Endothelial cell of umbilical vein (primary cell): Measurements from ENCODE around the gene PAK5. TPM values are rescaled to one million over a fixed set of nuclear protein-coding genes. Genes with fewer than 3 reads are reported as not detected.

ENCODE experiments used
- BruUV-seq: library from RNA; stranded (reverse); fragments of 400-500 nt; replicated peaks from 2 replicates; lab custom pipeline; 2021; lab: Mats Ljungman, UMichigan
- CTCF ChIA-PET: fragments of 300-600, 350-600 bp; sonication (Branson Sonifier 250); formaldehyde crosslinking; loops from one replicate; lab custom pipeline; 2021; ENCODE audit warnings: antibody characterized with exemption, inconsistent platforms; lab: Charles Lee
- POLR2A ChIA-PET: fragments of 300-600, 350-600 bp; sonication (Branson Sonifier 250); formaldehyde crosslinking; loops from one replicate; lab custom pipeline; 2021; ENCODE audit warnings: antibody characterized with exemption, inconsistent platforms; lab: Charles Lee
- DNase-seq: peaks from one replicate; pipeline ENCODE4 v3.0.0-alpha.2; 2011; ENCODE audit warnings: low read depth, low spot score
- FAIRE-seq: peaks from 2 replicates; lab custom pipeline; 2011; peaks lifted over from hg19 to GRCh38; lab: Jason Lieb, UNC
- H2AFZ ChIP-seq: 2 replicates; pipeline ENCODE4 v1.6.0; 2012; ENCODE audit warnings: low read depth, low read length, control low read depth, inconsistent platforms
- H3K27ac ChIP-seq: 2 replicates; pipeline ENCODE4 v1.5.1; 2011; ENCODE audit warnings: low read depth, mild to moderate bottlenecking, control low read depth, low read length, moderate library complexity; ENCODE audit not compliant: insufficient read depth
- H3K27me3 ChIP-seq, 2 experiments: 2 replicates each; pipeline versions ENCODE4 v1.6.0 to v1.6.1; 2011; ENCODE audit warnings: low read length in 2 of 2, mixed read lengths in 1 of 2; ENCODE audit not compliant: control insufficient read depth in 2 of 2, insufficient read depth in 2 of 2
- H3K36me3 ChIP-seq, 2 experiments: 2 replicates in 1 of 2; 3 replicates in 1 of 2; pipeline ENCODE4 v1.5.1; 2011; ENCODE audit warnings: low read length in 2 of 2, mild to moderate bottlenecking in 1 of 2, moderate library complexity in 1 of 2; ENCODE audit not compliant: control insufficient read depth in 2 of 2, insufficient read depth in 2 of 2; ENCODE audit errors: extremely low read depth in 1 of 2
- H3K4me1 ChIP-seq: 3 replicates; pipeline ENCODE4 v1.5.1; 2011; ENCODE audit warnings: mild to moderate bottlenecking, low read length; ENCODE audit not compliant: control insufficient read depth, insufficient read depth; ENCODE audit errors: extremely low read depth
- H3K4me2 ChIP-seq: 2 replicates; pipeline ENCODE4 v1.6.1; 2011; ENCODE audit warnings: low read length, control low read depth, mixed read lengths; ENCODE audit not compliant: insufficient read depth
- H3K4me3 ChIP-seq, 3 experiments: fragments of 200-600 bp in 1 of 3; sonication (generic), shearing (Covaris generic) in 1 of 3; replicated peaks in 1 of 3; 2 replicates each; pipeline ENCODE4 v1.5.1; 2011 to 2016; ENCODE audit warnings: control low read depth in 3 of 3, low read length in 3 of 3, mild to moderate bottlenecking in 2 of 3, inconsistent platforms in 1 of 3, low read depth in 1 of 3, moderate library complexity in 1 of 3; ENCODE audit not compliant: insufficient read depth in 1 of 3
- H3K79me2 ChIP-seq: 2 replicates; pipeline ENCODE4 v1.6.0; 2012; ENCODE audit warnings: low read length, inconsistent platforms; ENCODE audit not compliant: control insufficient read depth, insufficient read depth
- H3K9ac ChIP-seq: replicated peaks from 2 replicates; pipeline ENCODE3; 2011; ENCODE audit warnings: low read length, control low read depth; ENCODE audit not compliant: insufficient read depth; ENCODE audit errors: extremely low read depth
- H3K9me1 ChIP-seq: replicated peaks from 3 replicates; pipeline ENCODE4 v1.6.0; 2011; ENCODE audit warnings: mild to moderate bottlenecking, low read length; ENCODE audit not compliant: control insufficient read depth, insufficient read depth; ENCODE audit errors: extremely low read depth
- H3K9me3 ChIP-seq: replicated peaks from 2 replicates; pipeline ENCODE4 v1.5.1; 2012; ENCODE audit warnings: low read length, inconsistent platforms; ENCODE audit not compliant: control insufficient read depth, insufficient read depth
- H4K20me1 ChIP-seq: replicated peaks from 2 replicates; pipeline ENCODE3; 2011; ENCODE audit warnings: mild to moderate bottlenecking, low read length; ENCODE audit not compliant: control insufficient read depth, insufficient read depth; ENCODE audit errors: extremely low read depth
- EZH2 ChIP-seq: IDR thresholded peaks from 2 replicates; pipeline ENCODE4 v1.6.1; 2012; ENCODE audit warnings: borderline replicate concordance, low read depth, mild to moderate bottlenecking, moderate library complexity, low read length, inconsistent platforms; ENCODE audit not compliant: severe bottlenecking
- FOS ChIP-seq: IDR thresholded peaks from 2 replicates; pipeline ENCODE4 v1.6.1; 2011; ENCODE audit warnings: mild to moderate bottlenecking, low read length, moderate library complexity, borderline replicate concordance; ENCODE audit not compliant: insufficient read depth
- GATA2 ChIP-seq: IDR thresholded peaks from 2 replicates; pipeline ENCODE4 v1.7.0; 2011; ENCODE audit warnings: low read depth, mild to moderate bottlenecking, moderate library complexity, mixed read lengths, low read length; ENCODE audit not compliant: insufficient read length, insufficient read depth
- JUN ChIP-seq: IDR thresholded peaks from 2 replicates; pipeline ENCODE4 v1.6.1; 2011; ENCODE audit warnings: borderline replicate concordance, low read depth; ENCODE audit not compliant: insufficient read length, insufficient read depth
- MYC ChIP-seq: IDR thresholded peaks from one replicate; pipeline ENCODE4 v1.6.1; 2011; ENCODE audit warnings: mild to moderate bottlenecking, low read depth, low read length
- POLR2A ChIP-seq: IDR thresholded peaks from 2 replicates; pipeline ENCODE4 v1.6.1; 2012; ENCODE audit warnings: low read depth, mild to moderate bottlenecking, control low read depth, low read length
- POLR2AphosphoS5 ChIP-seq: IDR thresholded peaks from 2 replicates; pipeline ENCODE4 v1.6.1; 2012; ENCODE audit warnings: low read depth, mild to moderate bottlenecking, control low read depth, low read length, moderate library complexity; ENCODE audit not compliant: insufficient read depth
- dilution Hi-C: fragments of 300-500 bp; cut with MboI; formaldehyde crosslinking; loops from one replicate; pipeline ENCODE4 v1.15.0; 2019; ENCODE audit warnings: low sequenced_read_pairs; ENCODE audit not compliant: extremely low pct_ligation_motif_present
- intact Hi-C: fragments of 100-400 bp; cut with micrococcal nuclease; formaldehyde crosslinking; loops from one replicate; pipeline ENCODE4 v1.10.0; 2022
- polyA plus RNA-seq, 4 experiments: library from polyadenylated mRNA; depleted of rRNA in 3 of 4; stranded (reverse) in 3 of 4; unstranded in 1 of 4; fragments of >200 nt; gene quantifications; 2 replicates each; pipeline versions ENCODE4 v1.2.1 to v1.2.3, GENCODE V29; 2011 to 2012; ENCODE audit warnings: missing spikeins in 1 of 4
- total RNA-seq: library from RNA; stranded (reverse); gene quantifications from 2 replicates; pipeline ENCODE4 v1.2.3, GENCODE V29; 2021
- TF ChIP-seq, protein P1 (sequence below), 2 donors: IDR thresholded peaks; 1 replicate in 1 of 2; 2 replicates in 1 of 2; pipeline ENCODE4 v1.5.1; 2011; ENCODE audit warnings: low read length in 2 of 2, mild to moderate bottlenecking in 2 of 2, moderate library complexity in 2 of 2, control low read depth in 1 of 2, inconsistent platforms in 1 of 2, low read depth in 1 of 2; ENCODE audit not compliant: insufficient read depth in 1 of 2; ENCODE audit errors: extremely low read depth in 1 of 2
- TF ChIP-seq, protein P2 (sequence below): IDR thresholded peaks from 2 replicates; pipeline ENCODE4 v1.6.1; 2011; ENCODE audit not compliant: insufficient read depth, insufficient read length

The PAK5 gene
- total and polyA plus RNA-seq, 2 donors (not counting 3 experiments of a cell fraction or from before 2014, with no cell fraction given): not detected

DNA sequence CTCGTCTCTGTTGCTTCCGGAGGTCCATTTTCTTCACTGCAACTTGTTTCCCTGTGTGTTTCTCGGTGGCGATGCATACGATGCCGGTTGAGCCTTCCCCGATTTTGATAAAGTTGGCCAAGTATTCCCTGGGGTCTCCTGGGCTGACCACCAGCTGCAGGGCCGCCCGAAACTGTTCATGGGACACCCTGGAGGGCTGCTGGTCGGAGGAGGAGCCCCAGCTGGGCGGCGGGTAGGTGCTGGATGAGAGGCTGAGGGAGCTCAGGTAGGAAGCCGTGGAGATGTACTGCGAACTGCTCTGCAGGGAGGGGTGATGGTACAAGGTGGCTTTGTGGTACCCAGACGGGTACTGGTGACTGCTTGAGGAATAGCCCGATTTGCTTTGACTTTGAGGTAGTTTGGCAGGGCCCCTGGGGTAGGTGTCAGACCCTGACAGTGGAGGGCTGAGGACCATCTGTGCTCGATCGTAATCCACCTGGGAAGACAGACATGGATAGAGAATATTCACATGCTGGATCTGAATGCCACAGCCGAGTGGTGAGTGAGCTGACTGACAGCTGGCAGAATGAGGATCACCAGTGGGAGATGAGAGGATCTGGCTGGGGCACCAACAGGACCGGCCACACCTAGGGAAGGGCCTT, 272.8 kb downstream of the PAK5 start:
- H2AFZ ChIP-seq: no peak overlapping the region
- H3K27me3 ChIP-seq: peaks cover 0 to 2% of the 10 kb centered on the region in 2 experiments
- POLR2A ChIA-PET: no interaction called here
- no peak overlapping the region for H3K4me2 ChIP-seq
- H3K4me1 ChIP-seq: no peaks in the 10 kb centered on the region
- DNase-seq (no peak), FAIRE-seq (no peak)
- intact Hi-C loops (no loop called here), dilution Hi-C loops (no loop called here)
- no peak overlapping the region for H3K27ac ChIP-seq
- CTCF ChIA-PET: no interaction called here
- no peaks in the 10 kb centered on the region for H3K79me2 ChIP-seq
- no TSS peak for BruUV-seq
- no peaks in the 10 kb centered on the region for H4K20me1 ChIP-seq
- no peaks in the 10 kb centered on the region for H3K36me3 ChIP-seq
- no peak overlapping the region for H3K4me3 ChIP-seq
- H3K9ac ChIP-seq: no peak overlapping the region
- no peaks in the 10 kb centered on the region for H3K9me1 ChIP-seq
- TF ChIP-seq, protein P1, sequence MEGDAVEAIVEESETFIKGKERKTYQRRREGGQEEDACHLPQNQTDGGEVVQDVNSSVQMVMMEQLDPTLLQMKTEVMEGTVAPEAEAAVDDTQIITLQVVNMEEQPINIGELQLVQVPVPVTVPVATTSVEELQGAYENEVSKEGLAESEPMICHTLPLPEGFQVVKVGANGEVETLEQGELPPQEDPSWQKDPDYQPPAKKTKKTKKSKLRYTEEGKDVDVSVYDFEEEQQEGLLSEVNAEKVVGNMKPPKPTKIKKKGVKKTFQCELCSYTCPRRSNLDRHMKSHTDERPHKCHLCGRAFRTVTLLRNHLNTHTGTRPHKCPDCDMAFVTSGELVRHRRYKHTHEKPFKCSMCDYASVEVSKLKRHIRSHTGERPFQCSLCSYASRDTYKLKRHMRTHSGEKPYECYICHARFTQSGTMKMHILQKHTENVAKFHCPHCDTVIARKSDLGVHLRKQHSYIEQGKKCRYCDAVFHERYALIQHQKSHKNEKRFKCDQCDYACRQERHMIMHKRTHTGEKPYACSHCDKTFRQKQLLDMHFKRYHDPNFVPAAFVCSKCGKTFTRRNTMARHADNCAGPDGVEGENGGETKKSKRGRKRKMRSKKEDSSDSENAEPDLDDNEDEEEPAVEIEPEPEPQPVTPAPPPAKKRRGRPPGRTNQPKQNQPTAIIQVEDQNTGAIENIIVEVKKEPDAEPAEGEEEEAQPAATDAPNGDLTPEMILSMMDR (IDR thresholded peaks at IDR 0.05; ENCODE audit: extremely low read depth in 1 of 2, insufficient read depth in 1 of 2, low read depth in 1 of 2, low read length in 2 of 2): no peak
- H3K9me3 ChIP-seq: no peaks in the 10 kb centered on the region

DNA sequence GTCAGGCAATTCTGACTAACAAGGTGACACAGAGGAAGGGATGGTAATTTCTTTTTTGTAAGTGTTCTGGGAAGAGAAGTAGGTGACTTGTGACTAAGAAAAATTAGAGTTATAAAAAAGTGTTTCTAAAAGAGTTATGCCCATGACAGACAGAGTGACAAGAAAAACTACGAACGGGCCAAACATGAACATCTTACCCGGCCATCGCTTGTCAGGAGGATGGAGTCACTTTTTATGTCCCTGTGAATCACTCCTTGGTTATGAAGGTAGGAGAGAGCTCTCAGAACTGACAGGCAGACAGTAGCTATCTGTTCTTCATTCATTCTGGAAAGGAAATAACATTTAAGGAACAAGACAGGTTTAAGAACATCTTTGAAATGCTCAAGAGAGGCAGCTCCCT, 281.5 kb downstream of the PAK5 start:
- Histone ChIP-seq H3K79me2 (no peaks in the 10 kb centered on the region), H3K27me3 (peaks cover 1 to 5% of the 10 kb centered on the region in 2 experiments), H2AFZ (no peak overlapping the region), H3K4me2 (no peak overlapping the region), H3K36me3 (no peaks in the 10 kb centered on the region), H3K4me3 (no peak overlapping the region), H3K9ac (no peak overlapping the region), H3K27ac (no peak overlapping the region), H3K4me1 (no peaks in the 10 kb centered on the region), H3K9me1 (no peaks in the 10 kb centered on the region), H4K20me1 (no peaks in the 10 kb centered on the region), H3K9me3 (no peaks in the 10 kb centered on the region)
- DNase-seq (no peak), FAIRE-seq (no peak)
- CTCF ChIA-PET: no interaction called here
- TF ChIP-seq POLR2AphosphoS5 (no peak), GATA2 (no peak), EZH2 (no peak), FOS (no peak), MYC (no peak), POLR2A (no peak), JUN (no peak)
- TF ChIP-seq, protein P2, sequence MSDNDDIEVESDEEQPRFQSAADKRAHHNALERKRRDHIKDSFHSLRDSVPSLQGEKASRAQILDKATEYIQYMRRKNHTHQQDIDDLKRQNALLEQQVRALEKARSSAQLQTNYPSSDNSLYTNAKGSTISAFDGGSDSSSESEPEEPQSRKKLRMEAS: no peak
- TF ChIP-seq, protein P1 (IDR thresholded peaks at IDR 0.05; ENCODE audit: extremely low read depth in 1 of 2, insufficient read depth in 1 of 2, low read depth in 1 of 2, low read length in 2 of 2): no peak
- dilution Hi-C loops (no loop called here), intact Hi-C loops (no loop called here)
- POLR2A ChIA-PET: no interaction called here
- no TSS peak for BruUV-seq
